MM.1S (cell line): ENCODE measurements around the gene SH3GL3.

Source experiments
- CTCF ChIP-seq: fragments of 300-600 bp; sonication (generic); IDR thresholded peaks from 2 replicates; pipeline ENCODE4 v1.5.1; 2016; ENCODE audit warnings: antibody characterized with exemption, low read length, mixed read lengths
- EZH2 ChIP-seq: fragments of 300-600 bp; sonication (generic); optimal IDR thresholded peaks from 2 replicates; pipeline ENCODE3; 2017; ENCODE audit warnings: low read depth, mild to moderate bottlenecking, antibody characterized with exemption, low read length, mixed read lengths

- TF ChIP-seq EZH2 (no peak), CTCF (no peak)
These were observed 11.4 kb upstream of the SH3GL3 start for GRCh38 chr15:83435782-83436181.
